NOMO-1 (cell line): ENCODE data around the gene ZDHHC13.

Experiments used
- DNase-seq, 2 experiments: peaks; one replicate each; lab custom pipeline; 2025; ENCODE audit not compliant: unreplicated experiment in 2 of 2; lab: John Stamatoyannopoulos, UW

The ZDHHC13 gene

GRCh38 chr11:19164230-19164855 lies 47.4 kb downstream of the ZDHHC13 start:
- DNase-seq = peak in 1 of 2 experiments; percentile 21

GRCh38 chr11:19164881-19165280 lies 47.9 kb downstream of the ZDHHC13 start:
- DNase-seq = no peak

- no peak for DNase-seq
Measured at GRCh38 chr11:19168090-19168489, 51.1 kb downstream of the ZDHHC13 start.

GRCh38 chr11:19173004-19173689 lies 56.2 kb downstream of the ZDHHC13 start:
- DNase-seq = no peak

GRCh38 chr11:19173964-19174638 lies 57.1 kb downstream of the ZDHHC13 start:
- DNase-seq = no peak

- DNase-seq = no peak
Measured at GRCh38 chr11:19176629-19177186, 59.7 kb downstream of the ZDHHC13 start.

- DNase-seq = no peak
Measured at GRCh38 chr11:19181531-19182261, 64.7 kb downstream of the ZDHHC13 start.

GRCh38 chr11:19183646-19184045 lies 66.7 kb downstream of the ZDHHC13 start:
- no peak for DNase-seq

- DNase-seq = no peak
Measured at GRCh38 chr11:19185036-19185435, 68.1 kb downstream of the ZDHHC13 start.

- no peak for DNase-seq
Measured at GRCh38 chr11:19185516-19186052, 68.6 kb downstream of the ZDHHC13 start.

- DNase-seq = no peak
Measured at GRCh38 chr11:19187114-19187832, 70.3 kb downstream of the ZDHHC13 start.

- no peak for DNase-seq
Measured at GRCh38 chr11:19187833-19188258, 70.9 kb downstream of the ZDHHC13 start.

- no peak for DNase-seq
Measured at GRCh38 chr11:19191530-19192169, 74.7 kb downstream of the ZDHHC13 start.

- no peak for DNase-seq
Measured at GRCh38 chr11:19193916-19194315, 76.9 kb downstream of the ZDHHC13 start.

GRCh38 chr11:19194620-19195308 lies 77.8 kb downstream of the ZDHHC13 start:
- no peak for DNase-seq

- DNase-seq = no peak
Measured at GRCh38 chr11:19196432-19196831, 79.5 kb downstream of the ZDHHC13 start.

- no peak for DNase-seq
Measured at GRCh38 chr11:19199048-19199447, 82.1 kb downstream of the ZDHHC13 start.

- no peak for DNase-seq
Measured at GRCh38 chr11:19199771-19200170, 82.8 kb downstream of the ZDHHC13 start.
